HG02642 (cell line): Measurements from ENCODE around the gene DNAJC8.

Experiments used
- ATAC-seq: cut with Tn5 transposase; IDR thresholded peaks from one replicate; pipeline ENCODE4 v1.9.1; 2021; ENCODE audit warnings: mild to moderate bottlenecking; ENCODE audit not compliant: unreplicated experiment, poor library complexity

Gene DNAJC8

GRCh38 chr1:28256197-28256827 lies 23.5 kb upstream of the DNAJC8 start:
- no peak for ATAC-seq

GRCh38 chr1:28249866-28250295 lies 17.1 kb upstream of the DNAJC8 start:
- ATAC-seq: no peak

GRCh38 chr1:28249013-28249865 lies 16.4 kb upstream of the DNAJC8 start:
- no peak for ATAC-seq

GRCh38 chr1:28248273-28249012 lies 15.6 kb upstream of the DNAJC8 start:
- ATAC-seq: peak; percentile 27

GRCh38 chr1:28247612-28248272 lies 14.9 kb upstream of the DNAJC8 start:
- no peak for ATAC-seq

GRCh38 chr1:28246427-28246832 lies 13.6 kb upstream of the DNAJC8 start:
- ATAC-seq: no peak

GRCh38 chr1:28244549-28245251 lies 11.9 kb upstream of the DNAJC8 start:
- no peak for ATAC-seq

GRCh38 chr1:28243685-28244311 lies 11.0 kb upstream of the DNAJC8 start:
- no peak for ATAC-seq

- no peak for ATAC-seq
Observed at GRCh38 chr1:28241638-28242241, 8.9 kb upstream of the DNAJC8 start.

- no peak for ATAC-seq
Observed at GRCh38 chr1:28240024-28240423, 7.2 kb upstream of the DNAJC8 start.

GRCh38 chr1:28239004-28239403 lies 6.2 kb upstream of the DNAJC8 start:
- ATAC-seq: no peak

- no peak for ATAC-seq
Observed at GRCh38 chr1:28236656-28237322, 4.0 kb upstream of the DNAJC8 start.

GRCh38 chr1:28235755-28236655 lies 3.2 kb upstream of the DNAJC8 start, which contains the start of gene ATP5IF1:
Gene ATP5IF1 (plus strand): TSS chr1:28236124. CDS start chr1:28236184, 60 bp downstream.
- peak; percentile 91 for ATAC-seq

GRCh38 chr1:28233264-28233606 lies 406 bp upstream of the DNAJC8 start:
- no peak for ATAC-seq

- ATAC-seq: no peak
Observed at GRCh38 chr1:28229996-28230395, 2.8 kb downstream of the DNAJC8 start.

GRCh38 chr1:28229089-28229488 lies 3.7 kb downstream of the DNAJC8 start:
- ATAC-seq: no peak

- ATAC-seq: no peak
Observed at GRCh38 chr1:28213315-28213714, 19.5 kb downstream of the DNAJC8 start.

GRCh38 chr1:28209700-28210099 lies 23.1 kb downstream of the DNAJC8 start:
- no peak for ATAC-seq
